Transverse colon (tissue), 4 donors: ENCODE data around the gene HMG20B. TPM values are rescaled to one million over a fixed set of nuclear protein-coding genes. Genes with fewer than 3 reads are reported as not detected.

ENCODE experiments used
- DNase-seq: peaks from one replicate; pipeline ENCODE4 v3.0.0-alpha.2; 2019
- H3K27ac ChIP-seq, 4 donors: fragments of 200-600 bp; sonication (generic); 2 replicates each; pipeline ENCODE4 v1.5.1; 2016 to 2018; ENCODE audit warnings: inconsistent platforms in 4 of 4
- H3K27me3 ChIP-seq: fragments of 200-600 bp; sonication (generic); 2 replicates; pipeline ENCODE4 v1.5.1; 2017; ENCODE audit warnings: inconsistent platforms
- H3K36me3 ChIP-seq, 4 donors: fragments of 200-600 bp; sonication (generic); 2 replicates each; pipeline ENCODE4 v1.5.1; 2017 to 2019; ENCODE audit warnings: inconsistent platforms in 4 of 4
- H3K4me1 ChIP-seq, 4 donors: fragments of 200-600 bp; sonication (generic); 2 replicates each; pipeline ENCODE4 v1.5.1; 2017 to 2020; ENCODE audit warnings: inconsistent platforms in 4 of 4
- H3K4me3 ChIP-seq, 4 donors: fragments of 200-600 bp; sonication (generic); 1 replicate in 1 of 4; 2 replicates in 3 of 4; pipeline versions ENCODE4 v1.5.1 to v1.6.1; 2017 to 2019; ENCODE audit warnings: inconsistent platforms in 4 of 4
- H3K9me3 ChIP-seq, 2 donors: fragments of 200-600 bp; sonication (generic); 2 replicates each; pipeline ENCODE4 v1.5.1; 2017 to 2019; ENCODE audit warnings: inconsistent platforms in 2 of 2
- CTCF ChIP-seq, 5 experiments: fragments of 200-600 bp in 3 of 5; fragments of 450-650 bp in 2 of 5; sonication (generic) in 3 of 5; IDR thresholded peaks; 1 replicate in 2 of 5; 2 replicates in 3 of 5; pipeline ENCODE4 v1.5.1; 2016 to 2017; ENCODE audit warnings: antibody characterized with exemption in 5 of 5, inconsistent platforms in 3 of 5, mild to moderate bottlenecking in 2 of 5, moderate library complexity in 1 of 5
- EP300 ChIP-seq: sonication (generic); formaldehyde crosslinking; IDR thresholded peaks from one replicate; pipeline ENCODE4 v1.6.1; 2017; ENCODE audit warnings: antibody characterized with exemption, low read depth
- POLR2A ChIP-seq: fragments of 450-650 bp; IDR thresholded peaks from one replicate; pipeline ENCODE4 v1.6.1; 2016; ENCODE audit warnings: antibody characterized with exemption, mild to moderate bottlenecking, moderate library complexity
- POLR2AphosphoS5 ChIP-seq, 3 donors: sonication (generic); formaldehyde crosslinking; IDR thresholded peaks; one replicate each; pipeline ENCODE4 v1.6.1; 2016; ENCODE audit warnings: antibody characterized with exemption in 3 of 3
- WGBS, 2 donors: methylation state at CpG; one replicate each; pipeline ENCODE4 v1.1.5; 2018; ENCODE audit warnings: low coverage in 1 of 2; 5-methylcytosine and 5-hydroxymethylcytosine counted together
- in situ Hi-C, 4 donors: fragments of 200-750 bp; cut with MboI; loops; one replicate each; pipeline versions ENCODE4 v1.15.0 to v1.15.1; 2017; ENCODE audit warnings: low sequenced_read_pairs in 3 of 4, low pct_ligation_motif_present in 1 of 4, low pct_unique_long_range_greater_than_20kb in 1 of 4
- intact Hi-C: fragments of 100-400 bp; cut with DNase I; formaldehyde crosslinking; loops from one replicate; pipeline ENCODE4 v1.15.1; 2023; ENCODE audit warnings: low total_unique reads
- total RNA-seq, 4 donors: library from RNA; depleted of rRNA; stranded (reverse); fragments of >200 nt; gene quantifications; one replicate each; pipeline ENCODE4 v1.1.0, GENCODE V29; 2016

The HMG20B gene
- total RNA-seq, 4 donors from 2014 or later: 88.9 to 555 (median 130) TPM

DNA sequence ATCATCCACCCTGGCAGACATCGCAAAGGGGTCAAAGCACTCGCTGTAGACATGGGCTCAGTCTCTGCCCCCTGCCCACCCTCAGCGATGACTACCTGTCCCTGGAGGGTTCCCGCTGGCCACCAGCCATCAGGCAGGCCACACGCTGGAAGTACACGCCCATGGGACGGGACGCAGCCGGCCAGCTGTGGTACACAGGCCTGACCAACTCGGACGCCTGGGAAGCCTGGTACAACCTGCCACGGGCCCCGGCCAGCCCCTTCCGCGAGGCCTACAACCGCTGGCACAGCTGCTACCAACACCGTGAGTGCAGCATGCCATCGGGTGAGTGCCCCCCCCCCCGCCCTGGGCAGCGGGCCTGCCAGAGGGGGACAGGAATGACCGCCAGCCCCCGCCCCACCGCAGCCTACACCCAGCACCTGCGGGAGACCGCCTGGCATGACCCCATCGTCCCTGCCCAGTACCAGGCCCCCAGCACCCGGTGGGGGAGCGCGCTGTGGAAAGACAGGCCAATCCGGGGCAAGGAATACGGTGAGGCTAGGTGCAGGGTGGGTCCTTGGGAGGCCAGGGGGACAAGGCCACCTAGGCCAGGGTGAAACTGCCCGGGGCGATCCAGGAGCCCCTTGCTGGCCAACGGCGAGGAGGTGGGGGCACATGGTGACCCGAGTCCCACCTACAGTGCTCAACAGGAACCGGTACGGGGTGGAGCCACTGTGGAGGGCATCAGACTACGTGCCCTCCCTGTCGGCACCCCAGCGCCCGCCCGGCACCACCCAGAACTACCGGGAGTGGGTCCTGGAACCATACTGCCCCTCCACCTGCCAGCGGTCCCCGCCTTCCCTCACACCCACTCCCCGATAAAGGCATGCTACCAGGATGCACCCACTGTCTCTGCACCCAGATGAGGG, 29.3 kb upstream of the HMG20B start:
- Histone ChIP-seq H3K9me3 (no peaks in the 10 kb centered on the region), H3K27ac (no peak overlapping the region), H3K4me3 (no peak overlapping the region), H3K4me1 (no peaks in the 10 kb centered on the region), H3K36me3 (no peaks in the 10 kb centered on the region), H3K27me3 (no peaks in the 10 kb centered on the region)
- no peak for DNase-seq
- in situ Hi-C loops (no loop called here), intact Hi-C loops (loop anchor here (5.0 to 10.0 kb wide), 2 partner anchors 74 to 161 kb away; partner anchors contain the start of genes PIP5K1C and TJP3)
- 84% methylated on average over 39 of the region's 47 CpGs; no CpG with 5 or more reads in 1 of the 2 donors for WGBS, 2 donors
- TF ChIP-seq CTCF (IDR thresholded peaks at IDR 0.05): no peak
- no peak for TF ChIP-seq POLR2AphosphoS5 (IDR thresholded peaks at IDR 0.05)
- no peak for TF ChIP-seq EP300
- no peak for TF ChIP-seq POLR2A

- H3K4me3 ChIP-seq: no peak overlapping the region
- intact Hi-C loops (loop anchor here (5.0 to 10.0 kb wide), 2 partner anchors 73 to 161 kb away; partner anchors contain the start of genes PIP5K1C and TJP3), in situ Hi-C loops (no loop called here)
- TF ChIP-seq EP300 (no peak), POLR2AphosphoS5 (IDR thresholded peaks at IDR 0.05) (no peak), CTCF (IDR thresholded peaks at IDR 0.05) (no peak), POLR2A (no peak)
- no peaks in the 10 kb centered on the region for H3K9me3 ChIP-seq
- no peaks in the 10 kb centered on the region for H3K4me1 ChIP-seq
- no peak overlapping the region for H3K27ac ChIP-seq
- H3K36me3 ChIP-seq: no peaks in the 10 kb centered on the region
- H3K27me3 ChIP-seq: no peaks in the 10 kb centered on the region
- 82% methylated on average over 9 of the region's 9 CpGs; no CpG with 5 or more reads in 1 of the 2 donors for WGBS, 2 donors
- DNase-seq: no peak
Measured at GRCh38 chr19:3544058-3544376, 28.7 kb upstream of the HMG20B start.

GRCh38 chr19:3544742-3545668, 27.7 kb upstream of the HMG20B start:
- Histone ChIP-seq H3K27ac (no peak overlapping the region), H3K4me3 (no peak overlapping the region), H3K4me1 (no peaks in the 10 kb centered on the region), H3K36me3 (no peaks in the 10 kb centered on the region), H3K9me3 (no peaks in the 10 kb centered on the region), H3K27me3 (no peaks in the 10 kb centered on the region)
- peak; percentile 80 for DNase-seq
- intact Hi-C loops: loop anchor here (5.0 to 10.0 kb wide), 2 partner anchors 72 to 160 kb away; partner anchors contain the start of genes PIP5K1C and TJP3
- 55 to 80% methylated on average over 4 to 30 of the region's 30 CpGs for WGBS, 2 donors
- TF ChIP-seq POLR2AphosphoS5 (IDR thresholded peaks at IDR 0.05) (no peak), CTCF (IDR thresholded peaks at IDR 0.05) (peak; percentile 94 to 97 (median 94))
- in situ Hi-C loops: no loop called here

GRCh38 chr19:3545669-3546034, 27.1 kb upstream of the HMG20B start:
- intact Hi-C loops (loop anchor here (10.0 kb wide), 1 partner anchor 159 kb away; the partner anchor contains the start of genes PIP5K1C and TJP3), in situ Hi-C loops (no loop called here)

More at GRCh38 chr19:3545669-3546034, 27.1 kb upstream of the HMG20B start:
- Histone ChIP-seq H3K9me3 (no peaks in the 10 kb centered on the region), H3K27ac (no peak overlapping the region), H3K36me3 (no peaks in the 10 kb centered on the region), H3K4me1 (no peaks in the 10 kb centered on the region), H3K4me3 (no peak overlapping the region), H3K27me3 (no peaks in the 10 kb centered on the region)
- no peak for TF ChIP-seq POLR2AphosphoS5 (IDR thresholded peaks at IDR 0.05)
- no peak for TF ChIP-seq CTCF (IDR thresholded peaks at IDR 0.05)
- TF ChIP-seq POLR2A: no peak
- no peak for TF ChIP-seq EP300
- DNase-seq: no peak
- WGBS, 2 donors: 81 to 100% methylated on average over 2 to 10 of the region's 10 CpGs
